Hypothalamus (tissue), 51 donors: ENCODE results near the gene MAGEA11.
"Not testable (repeated sequence)": the region's sequence is repeated elsewhere in the genome, so short reads cannot be mapped to it uniquely, and the experiment has no call there.

Source experiments
- DNase-seq, 51 donors: peaks; one replicate each; lab custom pipeline; 2025; lab: John Stamatoyannopoulos, UW

MAGEA11 gene, protein sequence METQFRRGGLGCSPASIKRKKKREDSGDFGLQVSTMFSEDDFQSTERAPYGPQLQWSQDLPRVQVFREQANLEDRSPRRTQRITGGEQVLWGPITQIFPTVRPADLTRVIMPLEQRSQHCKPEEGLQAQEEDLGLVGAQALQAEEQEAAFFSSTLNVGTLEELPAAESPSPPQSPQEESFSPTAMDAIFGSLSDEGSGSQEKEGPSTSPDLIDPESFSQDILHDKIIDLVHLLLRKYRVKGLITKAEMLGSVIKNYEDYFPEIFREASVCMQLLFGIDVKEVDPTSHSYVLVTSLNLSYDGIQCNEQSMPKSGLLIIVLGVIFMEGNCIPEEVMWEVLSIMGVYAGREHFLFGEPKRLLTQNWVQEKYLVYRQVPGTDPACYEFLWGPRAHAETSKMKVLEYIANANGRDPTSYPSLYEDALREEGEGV

DNA sequence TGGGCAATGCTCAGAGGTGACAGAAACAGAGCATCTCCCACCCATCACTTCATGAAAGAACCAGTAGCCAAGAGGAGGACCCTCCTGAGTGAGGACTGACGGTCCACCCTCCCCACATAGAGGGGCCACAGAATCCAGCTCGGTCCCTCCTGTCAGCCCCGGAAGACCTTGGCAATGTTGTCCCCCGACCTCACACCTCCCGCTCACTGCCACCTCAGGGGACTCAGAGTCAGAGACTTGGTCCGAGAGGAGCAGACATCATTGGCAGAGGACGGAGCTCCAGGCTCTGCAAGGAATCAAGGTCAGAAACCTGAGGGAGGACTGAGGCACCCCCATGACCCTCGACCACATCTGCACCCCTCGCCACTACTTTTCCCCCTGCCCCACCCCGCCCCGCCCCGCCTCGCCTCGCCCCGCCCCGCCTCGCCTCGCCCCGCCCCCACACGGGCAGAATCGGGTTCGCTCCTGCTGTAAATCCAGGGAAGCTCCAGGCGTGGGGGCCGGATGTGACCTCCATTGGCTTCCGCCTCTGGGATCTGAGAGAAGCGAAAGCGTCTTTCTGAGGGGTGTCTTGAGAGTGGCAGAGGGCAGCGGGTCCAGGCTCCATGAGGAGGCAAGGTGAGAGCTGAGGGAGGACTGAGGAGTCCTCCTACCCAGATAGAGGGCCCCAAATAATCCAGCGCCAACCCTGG, at the start of gene MAGEA11:
TSS of gene MAGEA11 (plus strand) at position 516 of the 692 bp plus-strand sequence. CDS start 1,100 bp downstream, outside the sequence.
- DNase-seq, result no peak

DNA sequence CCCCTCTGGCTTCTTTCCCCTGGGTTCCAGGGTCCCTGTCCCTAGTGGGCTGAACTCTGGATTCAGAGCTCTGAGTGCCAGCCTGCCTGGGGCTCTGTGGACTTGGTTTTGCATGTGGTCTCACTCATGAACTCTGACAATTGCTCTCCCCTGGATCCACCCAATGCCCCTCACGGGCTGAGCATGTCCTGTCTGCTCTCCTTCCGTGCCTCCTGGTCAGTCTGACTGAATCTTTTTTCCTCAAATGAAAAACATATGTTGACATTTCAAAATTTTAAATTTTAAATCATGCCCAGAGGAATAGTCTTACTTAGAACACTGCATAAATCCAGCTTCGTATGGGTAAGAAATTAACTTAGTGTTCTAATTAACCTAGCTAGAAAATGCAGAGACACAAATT, 36.8 kb upstream of the MAGEA11 start:
- not testable (repeated sequence) for DNase-seq

DNA sequence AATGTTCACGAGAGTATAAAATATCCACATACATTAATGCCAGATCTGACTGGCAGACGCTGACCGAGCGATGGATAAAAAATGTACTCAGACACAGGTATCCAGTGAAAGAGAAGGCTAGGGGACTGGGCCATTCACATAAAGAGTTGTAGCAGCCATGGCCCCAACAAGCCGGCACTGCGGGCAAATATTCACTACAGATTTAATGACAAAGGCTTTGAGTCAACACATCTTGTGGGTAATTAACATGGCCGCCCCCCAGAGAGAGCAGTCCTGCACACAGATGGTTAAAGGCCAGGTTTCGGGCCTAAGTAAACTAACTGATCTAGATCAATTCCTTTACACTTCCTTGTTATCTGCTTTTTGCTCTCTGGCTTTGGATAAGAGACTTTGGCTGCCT, 36.3 kb upstream of the MAGEA11 start:
- not testable (repeated sequence) for DNase-seq

DNA sequence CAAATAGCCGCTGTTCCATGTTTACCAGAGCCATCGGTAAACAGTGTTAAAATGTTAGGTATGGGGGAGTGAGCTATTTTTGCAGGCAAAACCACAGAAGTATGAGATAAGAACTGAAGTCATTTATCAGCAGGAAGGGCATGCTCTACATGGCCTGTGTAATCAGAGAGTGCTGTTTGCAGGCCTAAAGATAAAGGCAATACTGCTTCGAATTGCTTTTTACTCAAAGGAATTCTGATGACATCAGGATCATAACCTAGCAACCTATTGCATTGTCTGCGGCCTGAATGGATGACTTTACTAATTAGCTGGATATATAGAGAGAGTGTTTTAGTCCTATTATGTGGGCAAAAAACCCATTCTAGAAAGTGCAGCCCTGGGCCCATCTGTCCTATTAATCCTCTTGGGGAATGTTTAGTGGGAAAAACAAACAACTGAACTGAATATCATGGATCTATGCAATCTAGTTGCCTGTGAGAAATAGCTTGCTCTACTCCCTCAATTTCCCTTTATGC, 32.6 kb upstream of the MAGEA11 start:
- DNase-seq, result not testable (repeated sequence)

DNA sequence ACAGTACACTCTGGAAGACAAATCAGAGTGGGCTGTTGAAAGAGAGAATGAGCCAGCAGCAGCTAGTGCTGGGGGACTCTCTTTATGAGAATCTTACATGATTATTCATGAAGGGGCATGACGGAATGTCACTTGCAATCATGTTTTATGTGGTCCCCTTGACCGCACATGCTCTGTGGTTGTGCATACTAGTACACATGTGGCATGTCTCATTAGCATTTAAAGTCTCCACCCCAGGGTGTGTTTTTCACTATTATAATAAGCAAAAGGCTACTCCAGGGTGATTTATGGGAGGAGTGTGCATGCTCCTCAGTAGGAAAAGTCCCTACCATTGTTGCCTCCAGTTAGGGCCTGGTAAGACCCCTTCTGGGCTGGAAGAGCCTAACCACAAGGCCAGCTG, 30.7 kb upstream of the MAGEA11 start:
- DNase-seq, result no peak

DNA sequence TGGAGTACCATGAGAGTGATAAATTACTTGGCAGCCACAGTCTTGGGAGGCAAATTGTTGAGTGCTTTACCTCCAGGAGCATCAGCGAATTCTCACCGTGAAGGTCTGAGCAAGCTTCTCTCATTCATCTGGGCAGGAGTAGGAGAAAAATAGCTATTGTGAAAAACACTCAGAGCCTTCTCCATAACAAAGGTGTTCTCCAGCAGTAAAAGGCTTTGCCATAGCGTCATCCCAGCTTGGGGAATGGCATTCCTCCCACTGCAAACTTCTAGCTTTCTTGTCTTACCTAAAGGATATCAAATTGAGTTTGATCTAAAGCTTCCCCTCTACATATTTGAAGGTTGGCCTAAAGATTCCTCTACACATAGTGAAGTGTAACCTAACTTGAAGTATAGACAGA, 29.8 kb upstream of the MAGEA11 start:
- DNase-seq, result no peak

DNA sequence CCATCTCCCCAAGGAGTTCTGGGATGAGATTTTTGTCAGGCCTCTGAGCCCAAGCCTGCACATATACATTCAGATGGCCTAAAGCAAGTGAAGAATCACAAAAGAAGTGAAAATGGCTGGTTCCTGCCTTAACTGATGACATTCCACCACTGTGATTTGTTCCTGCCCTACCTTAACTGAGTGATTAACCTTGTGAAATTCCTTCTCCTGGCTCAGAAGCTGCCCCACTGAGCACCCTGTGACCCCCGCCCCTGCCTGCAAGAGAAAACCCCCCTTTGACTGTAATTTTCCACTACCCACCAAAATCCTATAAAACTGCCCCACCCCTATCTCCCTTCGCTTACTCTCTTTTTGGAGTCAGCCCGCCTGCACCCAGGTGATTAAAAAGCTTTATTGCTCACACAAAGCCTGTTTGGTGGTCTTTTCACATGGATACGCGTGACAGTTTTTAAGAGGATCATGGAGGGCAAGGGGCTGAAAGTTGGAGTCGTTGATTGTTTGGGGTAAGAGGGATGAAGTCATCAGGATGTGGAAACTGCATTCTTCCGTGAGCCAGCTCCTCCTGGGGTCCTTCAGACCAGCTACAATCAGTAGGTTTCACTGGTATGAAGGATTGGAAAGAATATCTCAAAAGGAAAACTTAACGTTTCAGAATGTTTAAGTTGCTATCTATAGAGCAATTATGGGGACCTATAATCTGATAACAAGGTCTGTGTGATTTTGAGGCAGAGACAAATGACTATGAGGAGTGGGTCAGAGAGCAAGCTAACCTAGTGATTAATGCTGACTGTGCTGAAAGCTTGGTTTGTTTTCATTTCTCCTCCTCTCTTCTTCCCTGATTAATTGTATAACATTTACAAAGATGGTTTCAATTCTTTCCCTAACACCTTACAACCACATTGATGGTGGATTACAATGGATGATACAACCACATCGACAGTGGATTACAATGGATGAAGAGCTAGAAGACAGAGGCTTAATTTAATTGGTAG, 28.6 kb upstream of the MAGEA11 start:
- DNase-seq, result peak in 1 of 51 donors; percentile 0

DNA sequence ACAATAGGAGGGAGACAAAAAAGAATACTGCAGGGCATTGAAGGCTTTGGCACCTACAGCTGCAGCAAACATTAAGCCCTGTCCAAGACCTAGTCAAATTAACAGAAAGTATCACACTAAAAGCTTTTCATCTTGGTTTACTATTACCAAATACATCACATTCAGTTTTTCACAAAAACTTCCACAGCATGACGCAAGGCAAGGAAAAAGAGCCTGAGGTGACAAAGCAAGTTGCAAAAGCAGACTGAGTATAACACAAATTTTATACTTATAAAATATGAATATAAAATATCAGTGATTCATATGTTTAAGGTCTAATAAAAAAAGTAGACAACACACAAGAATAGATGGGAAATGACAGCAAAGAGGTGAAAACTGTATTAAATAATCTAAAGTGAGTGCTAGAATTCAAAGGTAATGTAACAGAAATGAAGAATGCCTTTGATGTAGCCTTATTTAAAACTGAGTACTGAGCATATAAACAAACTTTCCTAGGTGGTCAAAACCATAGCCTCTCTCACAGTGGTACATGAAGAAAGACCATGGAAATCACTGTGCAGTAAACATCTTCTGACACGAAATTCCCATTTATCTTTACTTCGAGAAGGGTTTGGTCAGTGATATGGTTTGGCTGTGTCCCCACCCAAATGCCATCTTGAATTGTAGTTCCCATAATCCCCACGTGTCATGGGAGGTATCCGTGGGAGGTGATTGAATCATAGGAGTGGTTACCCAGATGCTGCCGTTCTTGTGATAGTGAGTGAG, 27.7 kb upstream of the MAGEA11 start:
- DNase-seq, result no peak

DNA sequence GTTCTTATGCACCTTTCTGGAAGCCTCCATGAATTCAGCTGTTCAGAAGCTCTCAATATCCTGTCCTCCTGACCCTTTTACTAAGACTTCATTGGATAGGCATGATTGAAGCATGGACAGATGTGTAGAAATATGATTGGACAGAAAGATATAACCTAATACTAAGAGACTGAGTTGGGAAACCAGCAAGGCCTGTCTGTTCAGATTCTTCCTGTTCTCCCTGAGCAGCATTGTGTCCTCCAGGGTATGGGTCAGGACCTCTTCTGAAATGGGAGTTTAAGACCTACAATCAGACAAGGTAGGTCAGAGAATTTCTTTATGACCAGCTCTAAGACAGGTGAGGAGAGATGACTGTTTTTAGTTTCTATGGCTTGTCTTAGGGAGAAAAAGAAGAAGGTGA, 23.9 kb upstream of the MAGEA11 start:
- no peak for DNase-seq

DNA sequence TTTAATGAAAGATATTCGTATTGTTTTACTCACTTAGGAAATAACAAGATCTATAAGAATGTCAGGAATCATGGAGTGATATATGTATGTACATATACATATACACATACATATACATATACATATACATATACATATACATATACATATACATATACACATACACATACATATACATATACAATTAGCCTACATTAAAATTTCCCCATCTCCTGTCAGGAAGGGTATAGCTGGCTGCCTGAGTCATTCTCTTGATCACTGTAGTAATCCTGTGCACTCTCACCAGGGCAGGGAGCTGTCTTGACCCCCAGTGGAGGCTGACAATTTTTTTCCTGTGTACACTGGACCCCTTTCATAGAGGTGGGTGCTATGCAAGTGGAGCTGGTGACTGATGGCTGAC, 23.3 kb upstream of the MAGEA11 start:
- DNase-seq, result no peak

DNA sequence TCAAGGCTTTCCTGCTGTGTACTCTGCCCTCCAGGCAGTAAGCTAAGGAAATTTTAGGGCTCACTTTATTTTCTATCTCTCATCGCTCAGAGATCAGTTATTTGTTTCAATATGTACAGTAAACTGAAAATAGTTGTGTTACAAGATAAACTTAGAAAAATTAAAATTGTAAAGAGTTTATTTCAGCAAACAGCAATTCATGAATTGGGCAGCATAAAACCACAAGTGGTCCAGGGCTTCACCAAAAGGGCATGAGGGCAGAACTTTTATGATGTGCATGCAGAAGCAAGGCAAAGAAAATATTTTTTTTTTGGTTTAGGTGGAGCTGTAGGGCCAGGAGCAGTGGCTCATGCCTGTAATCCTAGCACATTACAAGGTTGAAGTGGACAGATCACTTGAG, 20.1 kb upstream of the MAGEA11 start:
- DNase-seq, result no peak

DNA sequence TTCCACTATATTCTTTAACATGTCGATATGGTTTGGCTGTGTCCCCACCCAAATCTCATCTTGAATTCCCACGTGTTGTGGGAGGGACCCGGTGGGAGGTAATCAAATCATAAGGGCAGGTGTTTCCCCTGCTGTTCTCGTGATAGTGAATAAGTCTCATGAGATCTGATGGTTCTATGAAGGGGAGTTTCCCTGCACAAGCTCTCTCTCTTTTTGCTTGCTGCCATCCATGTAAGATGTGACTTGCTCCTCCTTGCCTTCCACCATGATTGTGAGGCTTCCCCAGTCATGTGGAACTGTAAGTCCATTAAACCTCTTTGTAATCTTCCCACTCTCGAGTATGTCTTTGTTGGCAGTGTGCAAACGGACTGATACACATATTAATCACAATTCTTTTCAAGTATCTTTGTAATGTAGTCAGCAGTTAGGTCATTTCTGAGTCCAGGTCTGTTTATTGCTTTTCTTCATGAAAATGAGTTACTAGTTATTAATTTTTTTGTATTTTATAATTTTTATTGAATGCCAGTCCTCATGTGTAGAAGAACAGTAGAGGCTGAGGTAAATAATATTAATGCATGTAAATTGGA, 19.1 kb upstream of the MAGEA11 start:
- DNase-seq, result not testable (repeated sequence)

DNA sequence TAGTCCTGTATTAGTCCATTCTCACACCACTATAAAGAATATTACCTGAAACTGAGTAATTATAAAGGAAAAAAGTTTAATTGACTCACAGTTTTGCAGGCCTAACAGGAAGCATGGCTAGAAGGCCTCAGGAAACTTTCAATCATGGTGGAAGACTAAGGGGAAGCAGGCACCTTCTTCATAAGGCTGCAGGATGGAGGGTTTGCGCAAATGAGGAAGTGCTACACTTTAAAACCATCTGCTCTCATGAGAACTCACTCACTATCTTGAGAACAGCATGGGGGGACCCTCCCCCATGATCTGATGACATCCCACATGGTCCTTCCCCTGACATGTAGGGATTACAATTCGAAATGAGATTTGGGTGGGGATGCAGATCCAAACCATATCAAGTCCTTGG, 12.1 kb upstream of the MAGEA11 start:
- no peak for DNase-seq

DNA sequence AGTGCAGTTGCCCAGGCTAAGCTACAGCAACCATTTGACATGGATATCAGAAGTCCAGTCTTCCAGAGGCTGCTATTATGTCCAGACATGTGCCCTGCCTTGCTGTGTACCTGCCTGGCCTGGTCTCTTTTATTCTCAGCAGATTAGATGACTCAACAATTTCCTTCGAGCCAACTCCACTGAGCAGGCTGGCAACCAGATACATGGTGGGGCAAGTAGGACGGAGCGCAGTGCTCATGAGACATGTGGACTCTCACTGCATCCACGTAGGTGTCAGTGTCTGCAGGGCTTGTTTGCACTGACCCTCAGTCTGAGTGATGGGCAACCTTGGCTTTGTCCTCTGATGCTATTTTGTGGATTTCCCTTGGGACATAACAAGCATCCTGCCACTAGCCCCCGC, 7.2 kb upstream of the MAGEA11 start:
- no peak for DNase-seq

DNA sequence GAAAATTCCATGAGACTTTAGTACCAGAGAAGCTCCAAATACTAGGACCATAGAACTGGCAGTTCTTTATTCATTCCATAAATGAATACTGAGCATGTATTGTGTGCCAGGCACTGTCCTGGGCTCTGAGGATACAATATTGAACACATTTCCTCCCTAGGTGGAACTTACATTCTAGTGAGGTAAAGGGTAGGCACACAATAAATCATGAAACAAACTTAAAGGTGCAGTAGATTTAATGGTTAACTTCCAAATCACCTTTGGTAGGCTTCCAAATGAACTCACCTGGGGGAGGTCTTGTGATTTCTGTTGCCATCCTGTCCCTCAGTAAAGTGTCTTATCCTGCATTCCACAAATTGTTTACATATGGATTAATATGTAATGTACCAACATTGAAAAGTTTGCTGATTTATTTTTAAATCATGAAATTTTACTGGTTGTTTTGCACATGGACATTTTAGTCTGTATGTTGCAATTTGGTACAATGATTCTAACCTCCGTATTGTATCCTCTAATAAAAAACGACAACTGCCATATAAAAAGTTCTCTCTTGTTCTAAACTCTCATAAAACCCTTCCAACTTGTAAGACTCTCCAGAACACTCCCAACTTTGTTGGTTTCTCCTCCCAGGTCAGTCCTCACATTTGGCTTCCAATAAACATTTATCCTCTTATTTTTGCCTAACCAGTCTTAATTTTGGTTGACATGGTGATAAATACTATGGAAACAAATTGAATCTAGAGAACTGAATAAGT, 4.5 kb upstream of the MAGEA11 start:
- no peak for DNase-seq

DNA sequence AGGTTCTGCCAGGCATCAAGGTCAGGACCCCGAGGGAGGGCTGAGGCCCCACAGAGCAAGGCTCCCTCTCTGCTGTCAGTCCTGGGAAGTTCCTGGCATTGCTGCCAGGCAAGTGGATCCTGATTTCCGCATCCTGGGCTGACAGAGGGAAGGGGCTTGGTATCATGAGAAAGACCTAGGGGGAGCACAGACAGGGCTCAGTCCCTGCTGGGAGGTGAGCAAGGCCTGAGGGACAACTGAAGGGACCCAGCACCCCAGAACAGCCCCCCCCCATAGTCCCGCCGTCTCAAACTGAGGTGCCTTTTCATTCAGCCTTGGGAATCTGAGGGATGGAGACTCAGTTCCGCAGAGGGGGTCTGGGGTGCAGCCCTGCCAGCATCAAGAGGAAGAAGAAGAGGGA, 971 bp downstream of the MAGEA11 start:
- no peak for DNase-seq

DNA sequence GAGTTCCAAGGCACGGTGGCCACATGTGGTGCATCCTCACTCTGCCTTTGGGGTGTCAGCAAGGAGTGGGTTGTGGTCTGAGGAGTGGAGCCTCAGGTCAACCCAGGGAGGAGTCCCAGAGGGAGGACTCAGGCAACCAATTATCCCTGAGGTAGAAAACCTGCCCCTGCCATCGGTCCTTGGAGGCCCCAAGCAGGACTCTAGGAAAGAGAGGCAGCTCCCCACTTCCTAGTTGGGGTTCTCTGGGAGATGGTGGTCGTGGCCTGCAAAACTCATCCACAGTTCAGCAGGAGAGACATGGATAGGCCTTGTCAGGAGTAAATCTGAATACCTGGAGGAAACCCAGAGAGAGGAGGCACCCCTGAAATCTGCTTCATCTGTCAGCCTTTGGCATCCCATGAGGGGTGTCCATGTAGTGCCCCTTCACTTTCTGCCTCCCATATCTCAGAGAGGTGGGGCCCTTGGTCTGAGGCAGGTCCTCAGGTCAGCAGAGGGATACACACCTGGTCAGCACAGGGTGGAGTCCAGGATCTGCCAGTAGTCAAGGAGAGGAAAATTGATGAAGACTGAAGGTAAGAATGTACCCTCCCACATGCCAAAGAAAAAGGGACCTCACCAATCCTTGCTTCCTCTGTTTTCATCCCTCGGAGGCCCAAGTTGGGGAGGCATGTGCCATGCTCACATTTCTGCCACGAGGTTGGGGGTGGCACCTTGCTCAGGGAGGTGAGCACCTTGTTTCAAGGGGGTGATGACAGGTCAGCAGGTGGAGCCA, 1.6 kb downstream of the MAGEA11 start:
- no peak for DNase-seq

DNA sequence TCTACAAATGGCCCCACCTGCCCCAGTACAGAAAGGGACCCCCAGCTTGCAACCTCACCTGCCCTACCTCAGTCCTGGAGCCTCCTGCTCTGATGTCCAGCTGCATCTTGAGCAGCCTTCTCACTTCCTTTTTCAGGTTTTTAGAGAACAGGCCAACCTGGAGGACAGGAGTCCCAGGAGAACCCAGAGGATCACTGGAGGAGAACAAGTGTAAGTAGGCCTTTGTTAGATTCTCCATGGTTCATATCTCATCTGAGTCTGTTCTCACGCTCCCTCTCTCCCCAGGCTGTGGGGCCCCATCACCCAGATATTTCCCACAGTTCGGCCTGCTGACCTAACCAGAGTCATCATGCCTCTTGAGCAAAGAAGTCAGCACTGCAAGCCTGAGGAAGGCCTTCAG, 3.6 kb downstream of the MAGEA11 start:
- no peak for DNase-seq
